ENCODE measurements around the gene APRT.
A peak's percentile ranks its signal among the peaks of the same experiment; 100 is the strongest.

APRT gene, protein sequence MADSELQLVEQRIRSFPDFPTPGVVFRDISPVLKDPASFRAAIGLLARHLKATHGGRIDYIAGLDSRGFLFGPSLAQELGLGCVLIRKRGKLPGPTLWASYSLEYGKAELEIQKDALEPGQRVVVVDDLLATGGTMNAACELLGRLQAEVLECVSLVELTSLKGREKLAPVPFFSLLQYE

DNA sequence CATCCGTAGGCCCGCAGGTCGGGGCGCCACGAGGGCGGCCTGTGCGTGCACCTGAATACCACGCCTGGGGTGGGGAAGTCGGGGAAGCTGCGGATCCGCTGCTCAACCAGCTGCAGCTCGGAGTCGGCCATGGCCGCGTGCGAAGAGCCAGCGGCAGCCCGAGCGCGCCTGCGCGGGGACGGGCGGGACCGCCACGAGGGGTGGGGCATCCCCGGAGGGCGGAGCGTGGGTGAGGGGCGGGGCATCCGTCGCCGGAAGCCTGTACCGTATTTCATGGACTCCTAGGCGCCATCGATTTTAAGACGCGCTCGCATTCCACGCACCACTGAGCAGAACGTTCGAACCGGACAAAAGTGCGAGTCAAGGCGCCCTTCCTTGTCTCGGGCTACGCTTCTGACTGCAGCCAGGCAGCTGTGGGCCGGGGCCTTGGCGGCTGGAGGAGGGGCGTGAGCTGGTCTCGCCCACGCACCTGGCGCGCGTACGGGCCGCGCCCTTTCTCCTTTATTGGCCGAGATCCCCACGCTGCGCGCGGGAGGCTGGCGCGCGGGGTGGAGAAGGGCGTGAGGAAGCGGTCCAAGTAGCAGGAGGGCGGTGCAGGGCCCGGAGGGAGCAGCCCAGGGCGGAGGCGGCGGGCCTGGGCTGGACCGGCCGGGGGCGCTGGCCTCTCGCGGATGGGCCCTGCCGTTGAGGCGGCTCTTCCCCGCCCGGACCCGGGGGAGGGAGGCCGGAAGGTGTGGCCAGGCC is at the start of gene APRT:
APRT (minus strand) TSS at position 160 of the 744 bp plus-strand sequence; CDS start at position 131, 29 bp downstream.
- peak; percentile 97 to 98 for DNase-seq

DNA sequence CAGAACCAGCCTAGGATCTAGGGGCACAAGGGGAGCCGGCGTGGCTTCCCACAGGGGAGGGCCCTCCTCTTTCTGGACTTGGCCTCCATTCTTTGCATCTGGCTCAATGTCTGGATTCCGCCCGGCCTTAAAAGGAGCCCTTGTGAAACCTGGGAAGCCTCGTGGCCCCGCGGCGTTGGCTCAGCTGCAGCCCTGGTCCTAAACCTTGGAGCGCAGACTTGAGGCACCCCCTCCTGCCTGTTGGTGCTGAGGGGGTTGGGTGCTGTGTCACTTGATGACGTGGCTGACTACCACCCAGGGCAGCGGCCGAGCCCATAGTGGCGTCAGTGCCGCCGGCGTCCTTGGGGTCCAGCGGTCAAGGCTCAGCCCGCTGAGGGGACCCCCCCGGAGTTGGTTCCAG is 49.6 kb upstream of the APRT start:
- DNase-seq: no peak

DNA sequence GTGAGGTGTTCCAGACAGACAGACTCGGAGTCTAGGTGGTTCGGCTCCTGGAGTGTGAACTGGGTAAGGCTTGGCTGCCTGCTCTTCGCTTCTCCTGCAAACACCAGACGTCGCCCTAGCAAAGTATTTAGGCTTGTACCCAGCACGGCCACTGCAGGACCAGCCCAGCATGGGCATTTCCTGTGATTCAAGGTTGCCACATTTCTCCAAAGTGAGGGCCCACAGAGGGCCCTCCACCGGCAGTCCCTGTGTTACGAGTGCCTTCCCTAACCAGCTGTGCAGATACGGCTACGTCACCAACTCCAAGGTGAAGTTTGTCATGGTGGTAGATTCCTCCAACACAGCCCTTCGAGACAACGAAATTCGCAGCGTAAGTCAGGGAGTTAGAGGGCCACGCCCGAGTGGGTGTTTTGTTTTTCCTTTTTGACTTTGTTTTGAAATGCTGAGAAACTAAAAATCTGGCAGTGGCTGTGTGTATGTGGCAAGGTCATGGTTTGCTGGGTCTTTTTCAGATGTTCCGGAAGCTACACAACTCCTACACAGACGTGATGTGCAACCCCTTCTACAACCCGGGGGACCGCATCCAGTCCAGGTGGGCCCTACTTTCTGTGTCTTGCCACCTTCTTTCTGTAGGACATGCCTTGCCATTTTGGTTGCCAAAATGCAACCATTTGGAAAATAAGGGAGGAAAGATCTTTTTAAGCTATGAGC is 47.8 kb upstream of the APRT start:
- DNase-seq: no peak

DNA sequence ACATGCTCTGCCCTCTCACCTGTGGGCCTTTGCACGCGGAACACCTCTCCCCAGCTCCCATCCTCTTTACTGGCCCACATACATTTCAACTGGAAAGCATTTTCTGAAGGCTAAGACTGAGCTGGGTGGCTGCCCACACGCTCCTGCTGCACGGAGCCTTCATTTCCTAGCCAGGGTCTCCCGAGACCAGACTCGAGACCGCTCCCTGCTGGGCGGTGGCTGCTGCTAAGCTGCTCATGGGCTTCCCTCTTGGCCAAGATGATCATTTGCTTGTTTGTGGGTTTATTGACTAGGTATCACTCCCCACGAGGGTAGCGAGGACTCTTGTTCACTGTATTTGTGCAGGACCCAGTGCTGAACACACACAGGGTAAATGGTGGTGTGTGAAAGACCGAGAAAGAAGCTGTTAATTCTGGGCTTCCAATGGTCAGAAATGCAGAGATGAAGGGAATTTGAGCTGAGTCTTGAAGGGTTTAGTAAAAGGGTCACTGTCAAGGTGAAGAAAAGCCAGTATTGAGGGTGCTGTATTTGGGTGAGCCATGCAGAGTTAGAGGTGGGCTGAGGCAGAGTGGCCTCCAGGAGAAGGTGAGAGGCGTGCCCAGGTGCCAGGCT is 46.1 kb upstream of the APRT start:
- DNase-seq: peak; percentile 79 to 82

DNA sequence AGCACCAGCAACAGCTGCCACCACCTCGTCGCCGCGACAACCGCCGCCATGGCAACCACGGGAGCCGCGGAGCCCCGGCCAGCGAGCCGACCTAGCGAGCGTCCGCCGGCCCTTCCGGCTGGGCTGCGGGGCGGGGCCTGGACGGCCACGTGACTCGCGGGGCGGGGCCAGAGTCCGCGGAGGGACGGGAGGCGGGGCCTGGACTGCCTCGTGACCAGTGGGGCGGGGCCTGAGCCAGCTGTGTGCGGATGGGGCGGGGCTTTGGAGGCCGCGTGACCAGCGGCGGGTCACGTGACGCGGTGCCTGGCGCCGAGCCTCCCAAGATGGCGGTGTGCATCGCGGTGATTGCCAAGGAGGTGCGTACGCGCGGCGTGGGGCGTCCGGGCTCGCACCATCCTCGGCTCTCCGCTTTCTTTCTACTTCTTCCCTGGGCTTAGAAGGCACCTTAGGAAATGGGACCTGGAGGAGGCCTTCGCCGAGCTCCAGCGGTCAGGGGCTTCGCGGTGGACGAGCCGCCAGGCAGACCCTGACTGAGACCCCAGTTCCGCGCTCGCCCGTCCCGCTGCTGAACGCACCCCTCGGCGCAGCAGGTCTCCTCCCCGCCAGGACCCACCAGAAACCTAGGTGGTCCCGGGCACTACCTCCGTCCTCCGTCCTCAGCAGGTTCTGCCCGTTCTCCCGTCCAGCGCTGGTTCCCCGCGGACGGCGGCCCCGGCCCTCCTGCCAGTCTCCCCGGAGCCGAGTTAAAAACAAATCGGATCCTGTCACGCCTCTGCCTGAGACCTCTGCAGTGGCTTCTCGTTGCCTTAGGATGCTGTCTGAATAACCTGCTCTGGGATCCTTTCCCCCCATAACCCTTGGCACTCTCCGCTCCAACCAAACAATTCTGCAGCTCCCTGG is 45.4 kb upstream of the APRT start, which contains the start of the genes GALNS and TRAPPC2L:
GALNS (minus strand) TSS at position 120 of the 900 bp plus-strand sequence; CDS start at position 50, 70 bp downstream.
TRAPPC2L (plus strand) TSS at position 300 of the 900 bp plus-strand sequence; CDS start at position 324, 24 bp downstream.
- peak; percentile 99 to 100 for DNase-seq

DNA sequence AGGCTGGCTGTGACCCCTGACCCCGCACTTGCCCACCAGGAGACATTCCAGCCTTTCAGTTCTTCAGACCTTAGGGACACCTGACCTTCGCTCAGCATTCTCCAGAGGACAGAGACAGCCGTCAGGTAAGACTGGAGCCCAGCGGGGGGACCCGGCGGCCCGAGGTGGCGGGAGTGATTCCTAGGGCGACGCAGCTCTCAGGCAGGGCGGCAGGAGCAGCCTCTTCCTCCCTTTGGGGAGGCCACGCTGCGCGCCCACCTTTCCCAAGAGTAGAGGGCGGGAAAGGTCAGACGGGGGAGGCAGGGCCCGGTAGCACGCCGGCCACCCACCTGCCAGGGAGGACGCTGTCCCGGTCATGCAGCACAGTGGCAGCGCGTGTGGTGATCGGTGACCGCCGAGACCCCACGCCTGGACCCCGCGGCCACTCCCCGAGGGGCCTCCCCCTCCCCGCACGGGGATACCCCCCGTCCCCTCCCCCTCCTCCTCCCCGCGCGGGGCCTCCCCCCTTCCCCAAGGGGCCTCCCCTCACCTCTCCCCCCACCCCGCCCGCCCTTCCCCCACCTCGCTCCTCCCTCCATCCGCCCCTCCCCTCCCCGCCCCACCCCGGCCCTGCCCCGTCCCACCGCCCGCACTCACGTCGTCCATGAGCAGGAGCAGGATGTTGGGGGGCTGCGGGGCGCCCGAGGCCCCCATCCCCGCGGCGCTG is 44.5 kb upstream of the APRT start:
- DNase-seq: peak in 1 of 2 donors; percentile 9

DNA sequence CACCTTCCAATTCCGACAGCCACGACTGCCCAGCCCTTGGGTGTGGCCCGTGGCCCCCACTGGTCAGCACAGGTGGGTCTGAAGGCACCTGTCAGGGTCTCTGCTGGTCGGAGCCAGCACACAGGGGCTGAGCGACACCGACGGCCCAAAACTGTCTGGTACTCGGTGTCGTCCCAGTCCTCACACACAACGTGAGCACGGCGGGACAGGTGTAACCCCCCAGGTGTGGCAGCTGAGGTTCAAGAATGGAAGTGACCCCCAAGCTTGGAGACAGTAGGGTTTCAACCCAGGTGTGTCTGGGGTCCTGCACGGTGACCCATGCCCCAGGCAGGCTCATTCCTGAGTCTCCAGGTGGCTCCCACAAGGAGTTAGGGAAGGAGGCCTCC is 44.0 kb upstream of the APRT start:
- DNase-seq: no peak

DNA sequence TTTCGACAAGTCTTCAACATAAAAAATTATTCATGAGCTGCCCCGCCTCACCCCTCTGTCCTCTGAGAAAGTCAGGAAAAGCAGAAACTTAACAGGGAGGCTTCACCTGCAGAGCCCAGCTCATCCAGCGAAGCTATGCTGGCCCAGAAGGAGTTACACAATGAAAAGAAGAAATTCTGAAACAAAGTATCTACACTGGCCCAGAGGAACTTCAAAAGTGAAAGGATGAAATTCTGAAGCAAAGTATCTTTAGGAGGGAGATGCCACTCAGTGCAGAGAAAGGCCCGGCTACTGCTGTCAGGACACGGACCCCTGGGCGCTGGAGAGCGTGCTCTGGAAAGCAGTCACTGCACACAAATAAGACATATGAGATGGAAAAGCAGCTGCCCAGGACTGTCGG is 43.4 kb upstream of the APRT start:
- no peak for DNase-seq

DNA sequence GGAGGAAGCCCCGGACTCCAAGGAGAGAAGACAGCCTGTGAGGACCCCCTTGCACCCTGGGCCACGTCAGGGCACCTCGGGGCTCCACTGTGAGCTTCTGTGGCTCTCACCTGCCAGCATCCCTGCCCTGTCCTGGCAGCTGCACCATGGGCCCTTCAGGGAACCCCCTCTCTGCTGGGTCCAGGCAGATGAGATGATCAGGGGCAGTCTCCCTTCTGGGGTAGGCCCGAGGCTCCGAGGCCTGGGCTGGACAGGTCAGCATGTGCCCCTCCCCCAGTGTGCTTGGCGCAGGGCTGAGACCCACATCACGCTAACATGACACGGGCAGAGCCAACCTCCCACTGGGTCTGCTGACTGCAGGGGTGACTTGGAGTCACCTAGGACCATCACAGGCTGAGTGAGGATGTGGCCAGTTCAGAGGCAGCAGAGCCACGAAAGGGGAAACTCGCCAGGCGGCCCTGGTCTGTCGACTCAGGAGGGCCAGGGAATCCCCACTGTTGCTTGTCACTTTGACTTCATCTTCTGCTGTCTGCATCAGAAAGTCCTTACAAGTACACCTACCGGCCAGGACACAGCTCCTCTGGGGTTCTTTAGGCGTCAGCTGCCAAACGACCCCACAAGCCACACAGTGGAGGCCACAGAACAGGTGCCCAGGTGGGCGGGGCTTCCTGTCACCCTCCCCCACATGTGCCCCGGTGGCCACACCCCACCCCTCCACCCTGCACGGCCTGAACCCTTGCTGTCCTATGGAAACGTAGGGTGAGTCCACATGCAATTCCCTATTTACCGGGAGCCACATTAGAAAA is 42.8 kb upstream of the APRT start:
- DNase-seq: no peak

DNA sequence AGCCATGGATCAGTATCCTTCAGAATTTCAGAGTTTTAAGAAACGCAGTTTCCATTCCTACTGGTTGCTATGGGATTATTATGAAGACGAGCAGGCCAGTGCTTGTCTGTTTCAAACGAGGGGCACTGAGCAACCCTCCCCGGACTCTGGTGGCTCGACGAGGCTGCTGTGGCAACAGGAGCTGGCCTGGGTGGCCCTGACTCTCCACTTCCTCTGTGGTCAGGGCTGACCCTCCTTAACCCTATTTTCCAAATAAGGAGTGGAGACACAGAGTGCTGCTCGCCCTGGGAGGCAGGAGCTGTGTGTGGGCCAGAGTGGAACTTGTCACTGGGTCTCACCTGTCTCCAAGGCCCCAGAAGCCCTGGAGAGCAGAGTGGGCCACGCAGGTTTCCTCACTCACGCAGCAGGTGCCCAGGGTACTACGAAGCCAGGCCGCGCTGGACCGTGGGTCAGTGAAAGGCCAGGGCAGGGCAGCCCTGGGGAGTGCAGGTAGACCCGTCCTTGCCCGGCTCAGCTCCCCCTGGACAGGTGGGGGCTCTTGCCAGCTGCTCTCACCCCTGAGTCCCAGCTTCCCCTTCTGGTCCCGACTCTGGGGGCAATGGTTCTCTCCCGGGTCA is 41.7 kb upstream of the APRT start:
- no peak for DNase-seq

DNA sequence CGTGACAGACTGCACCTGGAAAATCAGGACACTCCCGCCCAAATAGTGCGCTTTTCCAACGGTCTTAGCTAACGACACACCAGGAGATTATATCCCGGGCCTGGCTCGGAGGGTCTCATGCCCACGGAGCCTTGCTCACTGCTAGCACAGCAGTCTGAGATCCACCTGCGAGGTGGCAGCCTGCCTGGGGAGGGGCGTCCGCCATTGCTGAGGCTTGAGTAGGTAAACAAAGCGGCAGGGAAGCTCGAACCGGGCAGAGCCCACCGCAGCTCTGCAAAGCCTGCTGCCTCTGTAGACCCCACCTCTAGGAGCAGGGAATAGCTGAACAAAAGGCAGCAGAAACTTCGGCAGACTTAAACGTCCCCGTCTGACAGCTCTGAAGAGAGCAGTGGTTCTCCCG is 39.9 kb upstream of the APRT start:
- no peak for DNase-seq

DNA sequence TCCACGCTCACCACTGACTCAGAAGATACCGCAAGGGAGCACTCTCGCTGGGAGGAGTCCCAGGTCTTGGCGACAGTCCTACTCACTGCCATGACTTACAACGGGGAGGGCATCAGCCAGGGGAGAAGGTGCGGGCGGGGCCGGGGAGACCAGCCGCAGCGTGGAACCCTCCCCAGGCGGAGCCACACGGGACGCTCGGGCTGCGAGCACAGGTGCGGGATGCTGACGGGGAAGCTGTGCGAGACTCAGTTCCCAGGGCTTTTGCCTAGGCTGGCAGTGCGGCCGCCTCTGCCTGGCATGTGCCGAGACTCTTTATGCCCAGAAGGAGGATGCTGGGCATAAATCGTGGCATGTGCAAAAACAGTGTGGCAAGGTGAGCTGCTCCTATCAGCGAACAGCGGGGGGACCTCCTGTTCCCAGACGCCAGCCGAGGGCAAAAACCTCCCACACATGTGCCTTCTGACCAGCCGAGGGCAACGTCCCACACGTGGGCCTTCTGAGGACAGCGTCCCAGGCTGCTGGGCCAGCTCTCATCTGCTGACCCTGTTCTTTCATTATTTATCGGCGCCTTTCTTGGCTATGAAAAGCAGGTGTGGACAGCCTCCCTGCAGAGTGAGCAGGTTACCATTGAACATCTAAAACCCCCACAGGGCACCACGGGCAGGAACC is 38.9 kb upstream of the APRT start:
- no peak for DNase-seq

DNA sequence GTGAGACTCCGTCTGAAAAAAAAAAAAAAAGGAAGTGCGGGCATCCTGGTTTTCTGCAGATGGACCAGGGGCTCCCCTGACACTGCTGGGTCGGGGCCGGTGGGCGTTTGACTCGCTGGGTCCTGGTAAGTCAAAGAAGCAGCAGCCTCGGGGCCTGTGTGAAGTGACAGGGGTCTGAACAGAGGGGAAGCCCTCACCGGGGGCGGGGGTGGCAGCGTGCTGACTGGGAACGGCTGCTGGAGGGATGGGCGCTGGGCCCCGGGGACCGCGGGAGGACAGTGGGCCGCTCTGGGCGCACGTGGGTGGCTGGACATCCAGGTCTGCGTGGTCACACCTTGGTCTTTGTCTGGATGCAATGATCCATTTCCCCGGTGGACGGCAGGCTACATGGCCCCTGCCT is 36.8 kb upstream of the APRT start:
- DNase-seq: no peak

DNA sequence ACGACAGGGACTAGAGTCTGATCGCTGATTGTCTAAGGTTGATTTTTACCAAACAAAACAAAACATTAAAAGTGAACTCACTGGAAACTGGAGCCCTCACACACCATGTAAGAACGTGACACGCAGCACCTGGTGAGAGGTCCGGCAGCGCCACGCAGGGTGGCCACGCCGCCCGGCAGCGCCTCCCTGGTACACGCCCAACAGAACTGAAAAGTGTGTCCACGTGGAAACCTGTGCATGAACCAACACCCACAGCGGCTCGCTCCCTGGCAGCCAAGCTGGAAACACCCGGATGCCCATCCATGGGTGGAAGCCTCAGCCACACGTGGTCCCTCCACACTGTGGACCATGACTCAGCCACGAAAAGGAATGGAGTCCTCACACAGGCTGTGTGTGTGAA is 35.9 kb upstream of the APRT start:
- DNase-seq: no peak

DNA sequence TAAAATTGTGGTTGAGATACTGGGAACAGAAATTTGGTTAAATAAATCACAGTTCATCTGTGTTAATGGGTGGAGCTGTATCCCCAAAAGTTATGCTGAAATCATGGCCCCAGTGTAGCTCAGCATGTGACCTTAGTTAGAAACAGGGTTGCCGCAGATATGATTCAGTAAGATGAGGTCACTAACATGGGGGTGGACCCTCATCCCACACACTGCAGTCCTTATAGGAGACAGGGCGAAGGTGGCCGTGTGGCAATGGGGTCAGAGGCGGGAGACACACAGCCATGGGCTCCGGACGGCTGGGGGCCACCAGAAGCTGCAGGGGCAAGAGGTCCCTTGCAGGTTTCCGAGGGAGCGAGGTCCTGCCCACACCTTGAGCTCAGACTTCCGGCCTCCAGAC is 34.4 kb upstream of the APRT start:
- no peak for DNase-seq

DNA sequence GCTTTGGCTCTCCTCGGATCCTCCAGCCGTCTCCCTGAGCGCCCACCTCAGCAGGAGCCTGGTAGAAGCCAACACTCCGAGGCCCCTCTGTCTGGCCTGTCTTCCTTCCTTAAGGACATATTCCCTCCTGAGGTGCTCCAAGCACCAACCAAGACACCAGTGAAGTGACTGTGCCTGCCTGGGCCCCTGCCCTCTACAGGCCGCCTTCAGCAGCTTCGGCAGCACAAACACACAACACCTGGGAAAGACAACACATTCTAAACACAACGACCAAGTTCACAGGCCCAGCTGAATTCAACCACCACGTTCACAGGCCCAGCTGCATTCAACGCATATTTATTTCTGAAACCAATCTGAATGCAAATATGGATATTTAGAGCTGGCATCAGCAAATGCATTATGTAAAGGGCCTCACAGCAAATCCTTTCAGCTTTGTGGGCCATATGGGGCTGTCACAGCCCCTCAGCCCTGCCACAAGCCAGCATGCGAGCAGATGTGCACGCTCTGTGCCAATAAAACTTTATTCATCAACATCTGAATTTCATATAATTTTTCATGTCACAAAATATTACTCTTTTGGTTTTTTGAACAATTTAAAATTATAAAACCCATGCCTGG is 32.8 kb upstream of the APRT start:
- no peak for DNase-seq

DNA sequence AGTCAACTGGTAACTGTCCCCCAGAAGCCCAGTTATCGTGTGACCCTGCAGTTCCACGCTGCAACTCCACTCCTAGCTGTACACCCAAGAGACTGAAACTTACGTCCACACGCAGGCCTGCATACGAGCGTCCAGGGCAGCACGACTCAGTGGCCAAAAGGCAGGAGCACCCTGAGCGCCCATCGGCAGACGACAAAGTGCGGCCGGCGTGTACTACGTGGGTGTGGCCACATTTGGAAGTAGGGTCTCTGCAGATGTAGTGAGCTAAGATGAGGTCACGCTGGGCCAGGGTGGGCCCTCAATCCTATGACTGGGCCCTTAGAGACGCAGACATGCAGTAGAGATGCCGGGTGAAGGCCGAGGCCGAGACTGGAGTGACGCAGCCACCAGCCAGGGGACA is 31.5 kb upstream of the APRT start:
- DNase-seq: no peak

DNA sequence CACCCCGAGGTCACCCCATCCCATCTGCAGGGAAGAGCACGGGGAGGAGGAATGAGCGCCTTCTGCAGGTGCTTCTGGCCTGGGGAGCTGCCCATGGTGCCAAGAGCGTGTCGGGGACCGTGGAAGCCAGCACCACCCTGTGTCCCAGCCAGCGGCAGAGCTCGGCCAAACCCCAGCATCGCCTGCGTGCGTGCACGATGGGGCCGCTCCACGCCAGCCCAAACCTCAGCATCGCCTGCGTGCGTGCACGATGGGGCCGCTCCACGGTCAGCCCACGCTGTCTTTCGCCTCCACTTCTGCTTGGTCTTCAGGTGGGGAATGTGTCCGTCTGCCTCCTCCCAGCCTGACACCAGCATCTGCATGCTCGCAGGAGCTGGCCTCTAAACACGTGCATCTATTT is 31.1 kb upstream of the APRT start:
- no peak for DNase-seq

DNA sequence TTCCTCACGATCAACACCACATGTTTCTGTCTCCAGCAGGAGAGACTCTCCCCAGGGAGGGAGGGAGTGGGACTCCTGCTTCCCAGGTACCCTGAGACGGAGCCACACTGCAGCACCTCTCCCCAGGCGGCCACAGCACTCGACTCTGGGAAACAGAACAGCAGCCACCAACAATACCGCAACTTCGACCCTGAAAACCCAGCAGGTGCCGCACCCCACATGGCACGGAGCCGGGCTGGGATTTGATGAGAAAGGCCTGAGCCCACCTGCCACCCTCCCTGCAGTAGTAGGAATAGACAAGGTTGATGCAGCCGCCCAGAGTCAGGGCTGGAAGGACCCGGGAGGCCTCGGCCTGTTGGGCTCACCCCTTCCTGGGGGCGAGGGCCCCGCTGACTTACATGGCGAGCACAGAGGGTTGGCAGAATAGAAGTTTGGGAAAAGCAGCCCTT is 30.6 kb upstream of the APRT start:
- no peak for DNase-seq
